ENCODE data around the gene RTCA. TPM values are rescaled to one million over a fixed set of nuclear protein-coding genes. Genes with fewer than 3 reads are reported as not detected.

Gene RTCA
- total and polyA plus RNA-seq, 2 donors (not counting 1 experiment from before 2014, with no cell fraction given) = 15.7 to 31.0 TPM

- ChIA-PET CTCF (interaction anchor here (0.6 to 2.0 kb wide), 6 partner anchors 16 to 202 kb away, joined by 3 to 8 read pairs (median 5); partner anchors contain the start of genes CDC14A and DBT), POLR2A (interaction anchor here (1.2 to 2.0 kb wide), 5 partner anchors 16 to 296 kb away, joined by 3 to 15 read pairs (median 8); partner anchors contain the start of genes DBT, SASS6, SLC35A3 and TRMT13)
- Histone ChIP-seq H3K79me2 (ENCODE audit: control insufficient read depth, insufficient read depth, low read length) (peaks cover 43% of the 10 kb centered on the region), H3K27me3 (replicated peaks in 1 of 4; ENCODE audit: control extremely low read depth in 1 of 4, control insufficient read depth in 3 of 4, insufficient read depth in 4 of 4, low read length in 3 of 4) (no peaks in the 10 kb centered on the region), H3K4me2 (replicated peaks; ENCODE audit: low read depth, low read length, poor library complexity, severe bottlenecking) (peak overlapping the region; percentile 92), H3K36me3 (replicated peaks in 1 of 2; ENCODE audit: control extremely low read depth in 1 of 2, control insufficient read depth in 1 of 2, extremely low read depth in 1 of 2, insufficient read depth in 2 of 2, low read length in 1 of 2) (peaks cover 4 to 24% of the 10 kb centered on the region in 2 experiments), H3K4me3 (ENCODE audit: control extremely low read depth in 1 of 5, extremely low read depth in 1 of 5, insufficient read depth in 1 of 5, low read depth in 2 of 5, low read length in 4 of 5) (peak overlapping the region; percentile 74 to 98 (median 94)), H3K9me3 (ENCODE audit: control extremely low read depth in 1 of 3, control insufficient read depth in 2 of 3, insufficient read depth in 1 of 3, low read length in 2 of 3) (no peaks in the 10 kb centered on the region), H3K9ac (ENCODE audit: low read length) (peak overlapping the region; percentile 96), H2AFZ (ENCODE audit: insufficient read depth, low read depth, low read length, poor library complexity, severe bottlenecking) (peak overlapping the region; percentile 94), H3K4me1 (ENCODE audit: control insufficient read depth in 2 of 2, insufficient read depth in 2 of 2, low read length in 2 of 2) (peaks cover 15 to 21% of the 10 kb centered on the region in 2 donors), H4K20me1 (ENCODE audit: control insufficient read depth, insufficient read depth, low read length, poor library complexity, severe bottlenecking) (peaks cover 4% of the 10 kb centered on the region), H3K27ac (ENCODE audit: low read length in 2 of 2) (peak overlapping the region; percentile 58 to 81)
- WGBS (ENCODE audit: insufficient coverage) = 5% methylated on average over 10 of the region's 12 CpGs
- Mint-ChIP-seq H3K27ac (peak overlapping the region; percentile 98), H3K4me3 (peak overlapping the region; percentile 100), H3K4me1 (peaks cover 36% of the 10 kb centered on the region), H3K9me3 (ENCODE audit: insufficient read depth) (no peaks in the 10 kb centered on the region), H3K27me3 (no peaks in the 10 kb centered on the region)
- no peak for DNase-seq
- intact Hi-C loops (cut with micrococcal nuclease) = loop anchor here (10.0 kb wide), 2 partner anchors 291 to 629 kb away; partner anchors contain the start of genes EXTL2 and SLC30A7
- ATAC-seq (ENCODE audit: low read depth) = peak; percentile 11
- TF ChIP-seq, protein P1, sequence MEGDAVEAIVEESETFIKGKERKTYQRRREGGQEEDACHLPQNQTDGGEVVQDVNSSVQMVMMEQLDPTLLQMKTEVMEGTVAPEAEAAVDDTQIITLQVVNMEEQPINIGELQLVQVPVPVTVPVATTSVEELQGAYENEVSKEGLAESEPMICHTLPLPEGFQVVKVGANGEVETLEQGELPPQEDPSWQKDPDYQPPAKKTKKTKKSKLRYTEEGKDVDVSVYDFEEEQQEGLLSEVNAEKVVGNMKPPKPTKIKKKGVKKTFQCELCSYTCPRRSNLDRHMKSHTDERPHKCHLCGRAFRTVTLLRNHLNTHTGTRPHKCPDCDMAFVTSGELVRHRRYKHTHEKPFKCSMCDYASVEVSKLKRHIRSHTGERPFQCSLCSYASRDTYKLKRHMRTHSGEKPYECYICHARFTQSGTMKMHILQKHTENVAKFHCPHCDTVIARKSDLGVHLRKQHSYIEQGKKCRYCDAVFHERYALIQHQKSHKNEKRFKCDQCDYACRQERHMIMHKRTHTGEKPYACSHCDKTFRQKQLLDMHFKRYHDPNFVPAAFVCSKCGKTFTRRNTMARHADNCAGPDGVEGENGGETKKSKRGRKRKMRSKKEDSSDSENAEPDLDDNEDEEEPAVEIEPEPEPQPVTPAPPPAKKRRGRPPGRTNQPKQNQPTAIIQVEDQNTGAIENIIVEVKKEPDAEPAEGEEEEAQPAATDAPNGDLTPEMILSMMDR (IDR thresholded peaks at IDR 0.05) = no peak
- TF ChIP-seq EZH2 (IDR thresholded peaks at IDR 0.05; ENCODE audit: borderline replicate concordance, insufficient read depth, low read depth, low read length, poor library complexity, severe bottlenecking) = no peak
Measured at GRCh38 chr1:100265562-100265930, 470 bp upstream of the RTCA start.

GRCh38 chr1:100266741-100267140 lies 725 bp downstream of the RTCA start:
- Histone ChIP-seq H3K4me2 (replicated peaks; ENCODE audit: low read depth, low read length, poor library complexity, severe bottlenecking) (peak overlapping the region; percentile 92), H4K20me1 (ENCODE audit: control insufficient read depth, insufficient read depth, low read length, poor library complexity, severe bottlenecking) (peaks cover 8% of the 10 kb centered on the region), H3K36me3 (replicated peaks in 1 of 2; ENCODE audit: control extremely low read depth in 1 of 2, control insufficient read depth in 1 of 2, extremely low read depth in 1 of 2, insufficient read depth in 2 of 2, low read length in 1 of 2) (peaks cover 6 to 36% of the 10 kb centered on the region in 2 experiments), H3K4me1 (ENCODE audit: control insufficient read depth in 2 of 2, insufficient read depth in 2 of 2, low read length in 2 of 2) (peaks cover 15 to 21% of the 10 kb centered on the region in 2 donors), H3K9ac (ENCODE audit: low read length) (peak overlapping the region; percentile 96), H3K4me3 (ENCODE audit: control extremely low read depth in 1 of 5, extremely low read depth in 1 of 5, insufficient read depth in 1 of 5, low read depth in 2 of 5, low read length in 4 of 5) (peak overlapping the region; percentile 59 to 98 (median 94)), H3K9me3 (ENCODE audit: control extremely low read depth in 1 of 3, control insufficient read depth in 2 of 3, insufficient read depth in 1 of 3, low read length in 2 of 3) (no peaks in the 10 kb centered on the region), H3K27me3 (replicated peaks in 1 of 4; ENCODE audit: control extremely low read depth in 1 of 4, control insufficient read depth in 3 of 4, insufficient read depth in 4 of 4, low read length in 3 of 4) (no peaks in the 10 kb centered on the region), H2AFZ (ENCODE audit: insufficient read depth, low read depth, low read length, poor library complexity, severe bottlenecking) (peak overlapping the region; percentile 94), H3K79me2 (ENCODE audit: control insufficient read depth, insufficient read depth, low read length) (peaks cover 53% of the 10 kb centered on the region), H3K27ac (ENCODE audit: low read length in 2 of 2) (peak overlapping the region; percentile 58 to 81)
- ATAC-seq (ENCODE audit: low read depth) = no peak
- Mint-ChIP-seq H3K4me3 (peak overlapping the region; percentile 100), H3K27me3 (no peaks in the 10 kb centered on the region), H3K4me1 (peaks cover 38% of the 10 kb centered on the region), H3K9me3 (ENCODE audit: insufficient read depth) (no peaks in the 10 kb centered on the region), H3K27ac (peak overlapping the region; percentile 98)
- ChIA-PET CTCF (interaction anchor here (0.6 to 2.0 kb wide), 4 partner anchors 91 to 214 kb away, joined by 3 to 8 read pairs (median 4); no protein-coding TSS in a partner anchor), POLR2A (interaction anchor here (1.2 to 2.0 kb wide), 5 partner anchors 17 to 297 kb away, joined by 3 to 15 read pairs (median 8); partner anchors contain the start of genes DBT, SASS6, SLC35A3 and TRMT13)
- intact Hi-C loops (cut with micrococcal nuclease) = loop anchor here (1.0 to 10.0 kb wide), 6 partner anchors 17 to 628 kb away; partner anchors contain the start of genes CDC14A, DBT, EXTL2 and SLC30A7
- TF ChIP-seq, protein P1 (IDR thresholded peaks at IDR 0.05) = no peak
- TF ChIP-seq EZH2 (IDR thresholded peaks at IDR 0.05; ENCODE audit: borderline replicate concordance, insufficient read depth, low read depth, low read length, poor library complexity, severe bottlenecking) = no peak
- DNase-seq = no peak
- WGBS (ENCODE audit: insufficient coverage) = 8% methylated on average over 4 of the region's 8 CpGs
